Esophagus squamous epithelium (tissue), 5 donors: ENCODE measurements around the gene MAP3K9. TPM values are rescaled to one million over a fixed set of nuclear protein-coding genes. Genes with fewer than 3 reads are reported as not detected.
A peak's percentile ranks its signal among the peaks of the same experiment; 100 is the strongest.

Experiments
- DNase-seq: peaks from one replicate; lab custom pipeline; 2025; lab: John Stamatoyannopoulos, UW
- H3K27ac ChIP-seq, 4 donors: fragments of 200-600 bp; sonication (generic); one replicate each; pipeline ENCODE4 v1.5.1; 2016 to 2019; ENCODE audit warnings: mild to moderate bottlenecking in 1 of 4
- H3K27me3 ChIP-seq, 4 donors: fragments of 200-600 bp; sonication (generic); 1 replicate in 3 of 4; 2 replicates in 1 of 4; pipeline versions ENCODE4 v1.5.1 to v1.6.0; 2017 to 2021; ENCODE audit warnings: antibody characterized with exemption in 1 of 4
- H3K36me3 ChIP-seq, 3 donors: fragments of 200-600 bp; sonication (generic); one replicate each; pipeline ENCODE4 v1.5.1; 2016 to 2019
- H3K4me1 ChIP-seq, 3 donors: fragments of 200-600 bp; sonication (generic); one replicate each; pipeline ENCODE4 v1.5.1; 2017 to 2019
- H3K4me3 ChIP-seq, 4 donors: fragments of 200-600 bp; sonication (generic); 1 replicate in 3 of 4; 2 replicates in 1 of 4; pipeline ENCODE4 v1.5.1; 2016 to 2019; ENCODE audit warnings: mild to moderate bottlenecking in 2 of 4, moderate library complexity in 1 of 4
- H3K9me3 ChIP-seq, 3 donors: fragments of 200-600 bp; sonication (generic); one replicate each; pipeline ENCODE4 v1.5.1; 2016 to 2019
- CTCF ChIP-seq, 6 experiments: fragments of 450-650 bp in 4 of 6; fragments of 200-600 bp in 2 of 6; sonication (generic) in 2 of 6; IDR thresholded peaks; one replicate each; pipeline ENCODE4 v1.5.1; 2016 to 2019; ENCODE audit warnings: antibody characterized with exemption in 6 of 6, mild to moderate bottlenecking in 4 of 6, moderate library complexity in 4 of 6
- POLR2A ChIP-seq, 4 donors: fragments of 450-650 bp; IDR thresholded peaks; one replicate each; pipeline ENCODE4 v1.6.1; 2017; ENCODE audit warnings: antibody characterized with exemption in 4 of 4, mild to moderate bottlenecking in 4 of 4, moderate library complexity in 3 of 4
- WGBS, 2 donors: methylation state at CpG; one replicate each; pipeline ENCODE4 v1.1.5; 2018; 5-methylcytosine and 5-hydroxymethylcytosine counted together
- intact Hi-C: fragments of 100-400 bp; cut with DNase I; formaldehyde crosslinking; loops from one replicate; pipeline ENCODE4 v1.15.0; 2022
- total RNA-seq, 4 donors: library from RNA; depleted of rRNA; stranded (reverse); fragments of >200 nt; gene quantifications; one replicate each; pipeline ENCODE4 v1.1.0, GENCODE V29; 2016
- donor health status: DM: yes; HTN: yes; CAD: no.

MAP3K9 gene
- total RNA-seq, 4 donors from 2014 or later: 8.1 to 34.0 (median 14.7) TPM

GRCh38 chr14:70811578-70811977, 2.3 kb upstream of the MAP3K9 start:
- intact Hi-C loops: loop anchor here (10.0 kb wide), 1 partner anchor 187 kb away; no protein-coding TSS in a partner anchor
- DNase-seq: no peak
- H3K4me3 ChIP-seq: peak overlapping the region; percentile 7 to 89 (median 66)
- H3K4me1 ChIP-seq: peaks cover 0 to 45% (median 3%) of the 10 kb centered on the region in 3 donors
- no peak for TF ChIP-seq POLR2A (IDR thresholded peaks at IDR 0.05)
- H3K27me3 ChIP-seq: peaks cover 0 to 23% (median 0%) of the 10 kb centered on the region in 4 donors
- peak overlapping the region in 3 of 4 donors; percentile 87 to 89 (median 89) for H3K27ac ChIP-seq
- no peaks in the 10 kb centered on the region for H3K9me3 ChIP-seq
- WGBS, 2 donors: 96% methylated on average over 2 of the region's 2 CpGs
- no peaks in the 10 kb centered on the region for H3K36me3 ChIP-seq

GRCh38 chr14:70811050-70811449, 1.7 kb upstream of the MAP3K9 start:
- H3K4me1 ChIP-seq: peaks cover 0 to 45% (median 3%) of the 10 kb centered on the region in 3 donors
- WGBS, 2 donors: 76 to 92% methylated on average over 2 of the region's 2 CpGs
- intact Hi-C loops: loop anchor here (10.0 kb wide), 1 partner anchor 186 kb away; no protein-coding TSS in a partner anchor
- no peak for TF ChIP-seq POLR2A (IDR thresholded peaks at IDR 0.05)
- TF ChIP-seq CTCF (IDR thresholded peaks at IDR 0.05): no peak
- H3K9me3 ChIP-seq: no peaks in the 10 kb centered on the region
- H3K27ac ChIP-seq: peak overlapping the region in 3 of 4 donors; percentile 87 to 89 (median 89)
- DNase-seq: no peak
- H3K27me3 ChIP-seq: peaks cover 0 to 27% (median 0%) of the 10 kb centered on the region in 4 donors
- H3K4me3 ChIP-seq: peak overlapping the region; percentile 65 to 89 (median 72)
- no peaks in the 10 kb centered on the region for H3K36me3 ChIP-seq

- Histone ChIP-seq H3K27me3 (peaks cover 0 to 27% (median 0%) of the 10 kb centered on the region in 4 donors), H3K4me1 (peaks cover 0 to 45% (median 3%) of the 10 kb centered on the region in 3 donors), H3K36me3 (no peaks in the 10 kb centered on the region), H3K4me3 (peak overlapping the region; percentile 65 to 89 (median 72)), H3K9me3 (no peaks in the 10 kb centered on the region), H3K27ac (peak overlapping the region; percentile 87 to 89 (median 88))
- WGBS, 2 donors: 21 to 58% methylated on average over 7 of the region's 7 CpGs
- no peak for TF ChIP-seq CTCF (IDR thresholded peaks at IDR 0.05)
- TF ChIP-seq POLR2A (IDR thresholded peaks at IDR 0.05): no peak
- intact Hi-C loops: loop anchor here (10.0 kb wide), 1 partner anchor 186 kb away; no protein-coding TSS in a partner anchor
- no peak for DNase-seq
Observed at GRCh38 chr14:70810621-70811020, 1.3 kb upstream of the MAP3K9 start.

GRCh38 chr14:70808416-70809224, 693 bp downstream of the MAP3K9 start:
- H3K9me3 ChIP-seq: no peaks in the 10 kb centered on the region
- no peak for DNase-seq
- H3K4me1 ChIP-seq: peaks cover 0 to 45% (median 3%) of the 10 kb centered on the region in 3 donors
- peak overlapping the region; percentile 65 to 89 (median 72) for H3K4me3 ChIP-seq
- H3K27ac ChIP-seq: peak overlapping the region; percentile 87 to 89 (median 88)
- TF ChIP-seq CTCF (IDR thresholded peaks at IDR 0.05): no peak
- TF ChIP-seq POLR2A (IDR thresholded peaks at IDR 0.05): no peak
- intact Hi-C loops: no loop called here
- 0% methylated on average over 12 to 21 of the region's 77 CpGs for WGBS, 2 donors
- peaks cover 0 to 27% (median 0%) of the 10 kb centered on the region in 4 donors for H3K27me3 ChIP-seq
- H3K36me3 ChIP-seq: no peaks in the 10 kb centered on the region

GRCh38 chr14:70807898-70808415, 1.4 kb downstream of the MAP3K9 start:
- Histone ChIP-seq H3K36me3 (no peaks in the 10 kb centered on the region), H3K9me3 (no peaks in the 10 kb centered on the region), H3K27me3 (peaks cover 0 to 27% (median 0%) of the 10 kb centered on the region in 4 donors), H3K27ac (peak overlapping the region; percentile 87 to 89 (median 88)), H3K4me1 (peaks cover 0 to 45% (median 3%) of the 10 kb centered on the region in 3 donors), H3K4me3 (peak overlapping the region; percentile 65 to 89 (median 72))
- no peak for DNase-seq
- intact Hi-C loops: no loop called here
- WGBS, 2 donors: 0 to 5% methylated on average over 4 to 6 of the region's 6 CpGs
- TF ChIP-seq CTCF (IDR thresholded peaks at IDR 0.05) (no peak), POLR2A (IDR thresholded peaks at IDR 0.05) (no peak)
